WERI-Rb-1 (cell line): ENCODE measurements around the gene AUH.

Experiments used
- DNase-seq: peaks from one replicate; pipeline ENCODE4 v3.0.0-alpha.2; 2020
- H3K27ac ChIP-seq: fragments of 250-450 bp; sonication (Bioruptor Pico); 2 replicates; pipeline ENCODE4 v1.5.1; 2020; ENCODE audit warnings: mild to moderate bottlenecking, moderate library complexity
- H3K27me3 ChIP-seq: fragments of 250-450 bp; sonication (Bioruptor Pico); 2 replicates; pipeline ENCODE4 v1.5.1; 2021; ENCODE audit warnings: mild to moderate bottlenecking, low read depth, moderate library complexity; ENCODE audit not compliant: insufficient read depth, severe bottlenecking
- H3K36me3 ChIP-seq: fragments of 250-450 bp; sonication (Bioruptor Pico); 2 replicates; pipeline ENCODE4 v1.5.1; 2020; ENCODE audit warnings: mild to moderate bottlenecking, moderate library complexity
- H3K4me3 ChIP-seq: 2 replicates; pipeline ENCODE4 v1.5.1; 2011; ENCODE audit warnings: low read depth, mild to moderate bottlenecking, control low read depth, low read length
- H3K9me3 ChIP-seq: fragments of 250-450 bp; sonication (Bioruptor Pico); 2 replicates; pipeline ENCODE4 v1.5.1; 2021; ENCODE audit warnings: mild to moderate bottlenecking, moderate library complexity; ENCODE audit not compliant: severe bottlenecking
- CTCF ChIP-seq: IDR thresholded peaks from 2 replicates; pipeline ENCODE4 v1.5.1; 2011; ENCODE audit warnings: low read depth, mild to moderate bottlenecking, control low read depth, inconsistent platforms, low read length

AUH gene

GRCh38 chr9:91273853-91274552, 87.7 kb downstream of the AUH start:
- Histone ChIP-seq H3K27me3 (no peaks in the 10 kb centered on the region), H3K9me3 (no peaks in the 10 kb centered on the region), H3K4me3 (no peak overlapping the region), H3K27ac (no peak overlapping the region), H3K36me3 (no peaks in the 10 kb centered on the region)
- DNase-seq, result no peak
- TF ChIP-seq CTCF, result no peak

DNA sequence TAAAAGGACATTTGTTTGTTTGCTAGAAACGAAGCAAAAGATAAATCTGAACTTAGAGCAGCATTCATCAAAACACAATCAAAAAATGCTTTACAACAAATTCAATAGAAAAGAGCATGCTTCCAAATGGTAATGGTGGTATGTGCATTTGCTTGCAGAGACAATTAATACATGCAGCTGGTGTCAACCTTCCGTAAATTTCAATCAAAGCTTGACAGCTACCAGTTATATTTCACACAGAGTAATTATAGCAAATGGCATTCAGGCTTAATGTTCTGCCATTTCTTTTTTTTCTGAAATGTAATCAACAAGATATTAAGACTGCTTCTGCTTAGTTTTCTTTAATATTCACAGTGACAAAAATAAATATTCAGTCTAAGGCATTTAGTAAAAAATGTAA, 90.6 kb downstream of the AUH start:
- DNase-seq, result no peak
- H3K9me3 ChIP-seq, result no peaks in the 10 kb centered on the region
- H3K36me3 ChIP-seq, result no peaks in the 10 kb centered on the region
- TF ChIP-seq CTCF, result no peak
- H3K27ac ChIP-seq, result no peak overlapping the region
- H3K4me3 ChIP-seq, result no peak overlapping the region
- H3K27me3 ChIP-seq, result no peaks in the 10 kb centered on the region

DNA sequence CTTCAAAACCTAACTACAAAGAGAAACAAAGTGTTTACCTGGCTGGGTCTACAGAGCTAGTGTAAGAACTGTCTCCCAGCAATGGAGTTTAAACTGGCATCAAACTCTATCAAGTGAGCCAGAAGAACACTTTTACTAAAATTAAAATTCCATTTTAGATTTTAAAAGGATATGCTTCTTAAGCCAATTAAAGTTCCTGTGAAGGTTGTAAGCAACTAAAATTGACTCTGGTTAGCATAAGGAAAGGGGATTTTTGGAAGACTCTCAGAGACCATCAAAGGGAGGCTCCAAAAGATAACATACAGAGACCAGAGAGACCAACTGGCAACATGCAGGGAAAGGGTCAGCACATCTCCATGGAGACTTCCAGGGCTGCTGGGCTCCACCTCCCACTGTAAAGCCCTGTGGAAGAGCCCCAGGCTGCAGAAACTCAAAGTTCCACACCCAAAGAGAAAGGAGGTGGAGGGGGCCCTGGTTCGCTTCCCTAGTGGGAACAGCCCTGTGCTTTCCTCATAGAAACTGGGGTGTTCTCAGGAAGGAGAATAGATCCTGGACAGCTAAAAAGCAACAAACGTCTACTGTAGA, 91.7 kb downstream of the AUH start:
- no peak overlapping the region for H3K4me3 ChIP-seq
- H3K36me3 ChIP-seq, result no peaks in the 10 kb centered on the region
- no peaks in the 10 kb centered on the region for H3K27me3 ChIP-seq
- DNase-seq, result no peak
- no peaks in the 10 kb centered on the region for H3K9me3 ChIP-seq
- TF ChIP-seq CTCF, result no peak
- H3K27ac ChIP-seq, result no peak overlapping the region

DNA sequence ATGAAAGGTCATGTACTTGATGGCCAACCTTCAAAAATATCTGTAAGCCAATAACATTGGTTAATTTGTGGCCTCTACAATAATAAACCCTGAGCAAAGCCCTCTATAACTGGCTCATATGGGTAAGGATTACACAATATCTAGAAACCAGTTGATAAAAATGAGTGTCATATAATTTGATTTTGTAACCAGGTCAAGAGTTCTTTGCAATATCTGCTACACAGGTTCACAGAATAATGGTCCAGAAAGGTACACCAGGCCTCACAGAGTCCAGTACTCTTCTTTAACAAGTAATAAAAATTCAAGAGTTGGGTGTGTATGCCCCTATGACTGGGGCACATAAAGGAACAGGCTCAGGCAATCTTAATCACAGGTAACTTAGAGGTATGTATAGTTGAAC, 95.3 kb downstream of the AUH start:
- Histone ChIP-seq H3K9me3 (no peaks in the 10 kb centered on the region), H3K36me3 (no peaks in the 10 kb centered on the region), H3K4me3 (no peak overlapping the region), H3K27ac (peak overlapping the region; percentile 24; the same call in 1 of the 2 replicates), H3K27me3 (no peaks in the 10 kb centered on the region)
- no peak for DNase-seq
- no peak for TF ChIP-seq CTCF

DNA sequence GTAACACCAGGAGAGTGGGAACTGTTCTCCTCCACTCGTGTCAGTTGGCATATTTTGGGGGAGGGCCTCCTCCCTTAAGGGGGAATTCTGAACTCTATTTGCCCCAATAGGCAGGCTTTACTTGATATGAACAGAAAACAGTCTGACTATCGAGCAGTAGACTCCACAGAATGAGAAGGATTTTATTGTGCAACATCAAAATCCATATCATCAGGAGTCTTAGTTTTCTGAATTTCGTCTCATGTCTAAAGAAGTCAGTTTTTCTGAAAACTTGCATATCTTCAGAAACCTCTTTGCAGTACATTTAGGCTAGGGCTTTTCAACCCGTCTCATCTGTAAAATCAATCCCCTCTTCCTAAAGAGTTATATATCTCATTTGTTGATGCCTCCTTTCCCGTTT, 96.2 kb downstream of the AUH start:
- Histone ChIP-seq H3K27ac (no peak overlapping the region), H3K27me3 (no peaks in the 10 kb centered on the region), H3K4me3 (no peak overlapping the region), H3K9me3 (no peaks in the 10 kb centered on the region), H3K36me3 (no peaks in the 10 kb centered on the region)
- no peak for DNase-seq
- no peak for TF ChIP-seq CTCF

- Histone ChIP-seq H3K4me3 (no peak overlapping the region), H3K27me3 (no peaks in the 10 kb centered on the region), H3K27ac (no peak overlapping the region), H3K9me3 (no peaks in the 10 kb centered on the region), H3K36me3 (no peaks in the 10 kb centered on the region)
- no peak for DNase-seq
- TF ChIP-seq CTCF, result no peak
Observed at GRCh38 chr9:91261417-91261816, 100.3 kb downstream of the AUH start.
